Body of pancreas (tissue), 4 donors: ENCODE results near the gene TTLL11.

Experiments used
- CTCF ChIP-seq, 7 experiments: fragments of 450-650 bp in 4 of 7; fragments of 200-600 bp in 3 of 7; sonication (generic) in 3 of 7; IDR thresholded peaks; one replicate each; pipeline ENCODE4 v1.5.1; 2016 to 2019; ENCODE audit warnings: antibody characterized with exemption in 7 of 7
- POLR2A ChIP-seq, 3 donors: fragments of 450-650 bp; IDR thresholded peaks; one replicate each; pipeline ENCODE4 v1.6.1; 2016; ENCODE audit warnings: antibody characterized with exemption in 3 of 3, mild to moderate bottlenecking in 2 of 3

GRCh38 chr9:121874524-121874923 is 218.6 kb downstream of the TTLL11 start:
- TF ChIP-seq CTCF (IDR thresholded peaks at IDR 0.05) (no peak), POLR2A (IDR thresholded peaks at IDR 0.05) (no peak)
